T-helper 17 cell (primary cell): ENCODE measurements around the gene C2orf68. TPM values are rescaled to one million over a fixed set of nuclear protein-coding genes. Genes with fewer than 3 reads are reported as not detected.
"Not testable (repeated sequence)": the region's sequence is repeated elsewhere in the genome, so short reads cannot be mapped to it uniquely, and the experiment has no call there.

ENCODE experiments used
- ATAC-seq: fragments of 150-1000 bp; cut with Tn5 transposase; 2 replicates; pipeline ENCODE4 v1.10.0; 2021; ENCODE audit warnings: mild to moderate bottlenecking, moderate library complexity
- DNase-seq, 3 donors: peaks; one replicate each; pipeline versions ENCODE4 v3.0.0 to v3.0.0-alpha.2; 2020 to 2021
- H3K9me3 ChIP-seq: one replicate; pipeline ENCODE4 v1.7.0; 2013; ENCODE audit warnings: low read length, mild to moderate bottlenecking; ENCODE audit not compliant: control insufficient read depth, poor library complexity, severe bottlenecking
- H3K27ac Mint-ChIP-seq: one replicate; pipeline ENCODE4 v1.8.0; 2022; ENCODE audit warnings: mild to moderate bottlenecking, moderate library complexity, mixed read lengths
- H3K27me3 Mint-ChIP-seq: one replicate; pipeline ENCODE4 v1.8.0; 2022; ENCODE audit warnings: mixed read lengths
- H3K36me3 Mint-ChIP-seq: one replicate; pipeline ENCODE4 v1.8.0; 2022; ENCODE audit warnings: low read depth, mixed read lengths
- H3K4me1 Mint-ChIP-seq: one replicate; pipeline ENCODE4 v1.8.0; 2022; ENCODE audit warnings: mild to moderate bottlenecking, mixed read lengths
- H3K4me3 Mint-ChIP-seq: one replicate; pipeline ENCODE4 v1.8.0; 2022; ENCODE audit warnings: mild to moderate bottlenecking, moderate library complexity, mixed read lengths
- total RNA-seq, 4 donors: library from RNA in 2 of 4; stranded (reverse) in 2 of 4; gene quantifications; one replicate each; pipeline ENCODE4 v1.2.3 and lab custom pipeline; 2022 to 2026

Gene C2orf68
- total RNA-seq, 2 donors from 2014 or later: 31.2 to 37.3 TPM

GRCh38 chr2:85579266-85579935 lies 32.5 kb downstream of the C2orf68 start:
- H3K4me3 Mint-ChIP-seq: peak overlapping the region; percentile 94
- no peak for DNase-seq
- H3K4me1 Mint-ChIP-seq: peaks cover 28% of the 10 kb centered on the region

DNA sequence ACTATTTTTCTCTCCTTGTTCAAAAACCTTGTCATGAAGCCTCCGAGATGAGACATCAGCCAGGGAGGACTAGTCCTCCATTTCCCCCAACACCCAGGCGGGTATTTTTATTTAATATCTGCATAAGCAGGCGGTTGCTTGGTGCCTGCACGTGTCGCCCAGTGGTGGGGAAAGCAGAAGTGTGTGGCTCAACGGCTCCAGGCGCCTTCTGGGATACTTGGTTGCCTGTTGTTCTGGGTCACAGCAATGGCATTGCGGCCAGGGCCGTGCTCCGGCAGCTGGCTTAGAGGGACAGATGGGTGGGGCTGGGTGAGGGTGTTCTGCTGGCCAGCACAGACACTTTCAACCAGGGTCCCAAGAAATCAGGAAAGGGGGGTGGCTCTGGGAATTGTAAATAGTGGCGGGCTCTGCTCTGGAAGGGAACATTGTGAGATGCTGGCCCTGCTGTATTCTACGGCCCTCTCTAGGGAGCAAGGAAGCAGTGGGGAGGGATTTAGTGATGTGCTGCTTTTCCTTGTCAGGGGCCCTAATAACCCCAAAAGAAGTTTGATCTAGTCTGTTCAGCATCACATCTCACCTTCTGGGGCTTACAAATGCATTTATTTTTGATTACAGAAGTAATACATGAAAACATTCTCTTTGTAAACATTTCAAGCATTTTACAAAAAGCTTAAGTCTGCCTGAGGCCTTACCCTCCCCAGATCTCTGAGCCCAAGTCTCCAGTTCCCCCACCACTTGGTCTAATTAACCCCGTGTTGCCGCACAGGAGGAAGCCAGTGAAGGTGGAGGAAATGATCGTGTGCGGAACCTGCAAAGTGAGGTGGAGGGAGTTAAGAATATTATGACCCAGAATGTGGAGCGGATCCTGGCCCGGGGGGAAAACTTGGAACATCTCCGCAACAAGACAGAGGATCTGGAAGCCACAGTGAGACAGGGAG lies 33.4 kb downstream of the C2orf68 start:
- no peak for DNase-seq
- ATAC-seq: peak; percentile 61
- no peaks in the 10 kb centered on the region for H3K9me3 ChIP-seq
- Mint-ChIP-seq H3K4me3 (peak overlapping the region; percentile 94), H3K27me3 (no peaks in the 10 kb centered on the region), H3K27ac (peak overlapping the region; percentile 97), H3K4me1 (peaks cover 26% of the 10 kb centered on the region), H3K36me3 (peaks cover 3% of the 10 kb centered on the region)

More at GRCh38 chr2:85579266-85579935, 32.5 kb downstream of the C2orf68 start:
- peak overlapping the region; percentile 97 for H3K27ac Mint-ChIP-seq
- peaks cover 3% of the 10 kb centered on the region for H3K36me3 Mint-ChIP-seq
- H3K27me3 Mint-ChIP-seq: no peaks in the 10 kb centered on the region
- H3K9me3 ChIP-seq: no peaks in the 10 kb centered on the region
- ATAC-seq: no peak

DNA sequence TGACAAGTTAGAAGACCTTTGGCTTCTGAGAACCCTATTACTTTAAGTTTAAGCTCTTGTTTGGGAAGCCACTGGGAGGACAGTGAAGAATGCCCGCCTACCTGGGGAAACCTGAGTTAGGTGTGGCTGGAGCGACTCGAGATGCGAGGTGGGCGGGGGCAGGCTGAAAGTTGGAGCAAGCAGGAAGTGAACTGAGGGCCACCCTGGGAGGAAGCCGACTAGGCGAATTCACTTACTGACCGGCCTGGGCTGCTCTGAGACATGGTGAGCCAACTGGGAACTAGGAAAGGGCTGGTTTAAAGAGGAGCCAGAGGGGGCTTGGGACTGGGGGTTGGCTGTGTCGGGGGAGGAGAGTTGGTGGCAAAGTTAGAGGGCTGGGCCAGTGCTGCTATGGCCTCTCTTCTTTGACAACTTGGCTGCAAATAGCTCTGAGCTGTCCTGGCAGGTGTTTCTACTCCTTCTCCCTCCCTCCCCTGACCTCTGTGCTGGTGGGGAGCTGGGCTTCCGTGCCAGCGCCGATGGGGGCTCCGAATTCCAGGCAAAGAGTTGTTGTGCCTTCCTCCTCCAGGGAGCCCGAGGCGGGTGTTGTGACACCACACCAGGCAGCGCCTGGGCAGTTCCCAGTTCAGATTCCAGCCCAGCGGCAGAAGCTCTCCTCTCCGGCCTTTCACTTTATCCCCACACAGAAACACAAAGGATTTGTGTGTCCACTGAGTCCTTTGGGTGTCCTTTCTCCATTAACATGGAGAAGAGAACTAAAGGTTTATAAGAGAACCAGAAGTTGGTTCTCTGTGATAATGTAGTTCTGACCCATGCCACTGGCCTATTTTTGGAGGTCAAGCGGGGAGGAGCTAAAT lies 34.3 kb downstream of the C2orf68 start, which contains the start of gene VAMP8:
TSS of gene VAMP8 (plus strand) at position 201 of the 857 bp plus-strand sequence. CDS start at position 262, 61 bp downstream.
- Mint-ChIP-seq H3K36me3 (peaks cover 3% of the 10 kb centered on the region), H3K27me3 (no peaks in the 10 kb centered on the region), H3K27ac (peak within 1 kb of the TSS; percentile 97), H3K4me3 (peak within 1 kb of the TSS; percentile 94), H3K4me1 (peaks cover 23% of the 10 kb centered on the region)
- peak; percentile 84 for ATAC-seq
- peak in 2 of 3 donors; percentile 54 to 56 for DNase-seq
- H3K9me3 ChIP-seq: no peaks in the 10 kb centered on the region

GRCh38 chr2:85577063-85577385 lies 34.8 kb downstream of the C2orf68 start:
- Mint-ChIP-seq H3K27ac (peak overlapping the region; percentile 97), H3K4me3 (peak overlapping the region; percentile 94), H3K4me1 (peaks cover 19% of the 10 kb centered on the region), H3K27me3 (no peaks in the 10 kb centered on the region), H3K36me3 (peaks cover 3% of the 10 kb centered on the region)
- no peak for DNase-seq
- H3K9me3 ChIP-seq: no peaks in the 10 kb centered on the region
- no peak for ATAC-seq

DNA sequence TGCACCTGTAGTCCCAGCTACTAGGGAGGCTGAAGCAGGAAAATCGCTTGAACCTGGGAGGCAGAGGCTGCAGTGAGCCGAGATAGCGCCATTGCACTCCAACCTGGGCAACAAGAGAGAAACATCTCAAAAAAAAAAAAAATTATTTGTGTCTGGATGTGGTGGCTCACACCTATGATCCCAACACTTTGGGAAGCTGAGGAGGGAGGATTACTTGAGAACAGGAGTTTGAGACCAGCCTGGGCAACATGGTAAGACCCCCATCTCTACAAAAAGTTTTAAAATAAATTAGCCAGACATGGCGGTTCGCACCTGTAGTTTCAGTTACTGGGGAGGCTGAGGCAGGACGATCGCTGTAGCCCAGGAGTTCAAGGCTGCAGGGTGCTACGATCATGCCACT lies 36.1 kb downstream of the C2orf68 start:
- H3K4me1 Mint-ChIP-seq: peaks cover 19% of the 10 kb centered on the region
- DNase-seq: no peak
- H3K9me3 ChIP-seq: no peaks in the 10 kb centered on the region
- ATAC-seq: no peak
- H3K36me3 Mint-ChIP-seq: peaks cover 3% of the 10 kb centered on the region
- no peak overlapping the region for H3K4me3 Mint-ChIP-seq
- H3K27ac Mint-ChIP-seq: no peak overlapping the region
- peaks cover under 1% of the 10 kb centered on the region for H3K27me3 Mint-ChIP-seq

- no peak overlapping the region for H3K4me3 Mint-ChIP-seq
- peaks cover 4% of the 10 kb centered on the region for H3K36me3 Mint-ChIP-seq
- DNase-seq: no peak
- peaks cover 10% of the 10 kb centered on the region for H3K27me3 Mint-ChIP-seq
- no peak for ATAC-seq
- H3K9me3 ChIP-seq: no peaks in the 10 kb centered on the region
- H3K27ac Mint-ChIP-seq: no peak overlapping the region
- H3K4me1 Mint-ChIP-seq: peaks cover 6% of the 10 kb centered on the region
Observed at GRCh38 chr2:85566265-85566664, 45.6 kb downstream of the C2orf68 start.

DNA sequence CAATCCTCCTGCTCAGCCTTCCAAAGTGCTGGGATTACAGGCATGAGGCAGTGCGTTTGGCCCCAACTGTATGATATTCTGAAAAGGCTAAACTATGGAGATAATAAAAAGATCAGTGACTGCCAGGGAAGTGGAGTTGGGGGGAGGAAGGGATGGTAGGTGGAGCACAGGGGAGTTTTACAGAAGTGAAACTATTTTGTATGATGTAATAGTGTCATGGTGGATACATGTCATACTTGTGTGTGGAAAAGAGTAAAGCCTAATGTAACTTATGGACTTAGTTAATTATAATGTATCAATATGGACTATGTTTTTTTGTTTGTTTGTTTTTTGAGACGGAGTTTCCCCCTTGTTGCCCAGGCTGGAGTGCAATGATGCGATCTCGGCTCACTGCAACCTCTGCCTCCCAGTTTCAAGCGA lies 47.7 kb downstream of the C2orf68 start:
- no peaks in the 10 kb centered on the region for H3K36me3 Mint-ChIP-seq
- H3K27me3 Mint-ChIP-seq: no peaks in the 10 kb centered on the region
- H3K4me1 Mint-ChIP-seq: peaks cover 13% of the 10 kb centered on the region
- no peaks in the 10 kb centered on the region for H3K9me3 ChIP-seq
- no peak for DNase-seq
- no peak overlapping the region for H3K27ac Mint-ChIP-seq
- no peak overlapping the region for H3K4me3 Mint-ChIP-seq
- ATAC-seq: no peak

DNA sequence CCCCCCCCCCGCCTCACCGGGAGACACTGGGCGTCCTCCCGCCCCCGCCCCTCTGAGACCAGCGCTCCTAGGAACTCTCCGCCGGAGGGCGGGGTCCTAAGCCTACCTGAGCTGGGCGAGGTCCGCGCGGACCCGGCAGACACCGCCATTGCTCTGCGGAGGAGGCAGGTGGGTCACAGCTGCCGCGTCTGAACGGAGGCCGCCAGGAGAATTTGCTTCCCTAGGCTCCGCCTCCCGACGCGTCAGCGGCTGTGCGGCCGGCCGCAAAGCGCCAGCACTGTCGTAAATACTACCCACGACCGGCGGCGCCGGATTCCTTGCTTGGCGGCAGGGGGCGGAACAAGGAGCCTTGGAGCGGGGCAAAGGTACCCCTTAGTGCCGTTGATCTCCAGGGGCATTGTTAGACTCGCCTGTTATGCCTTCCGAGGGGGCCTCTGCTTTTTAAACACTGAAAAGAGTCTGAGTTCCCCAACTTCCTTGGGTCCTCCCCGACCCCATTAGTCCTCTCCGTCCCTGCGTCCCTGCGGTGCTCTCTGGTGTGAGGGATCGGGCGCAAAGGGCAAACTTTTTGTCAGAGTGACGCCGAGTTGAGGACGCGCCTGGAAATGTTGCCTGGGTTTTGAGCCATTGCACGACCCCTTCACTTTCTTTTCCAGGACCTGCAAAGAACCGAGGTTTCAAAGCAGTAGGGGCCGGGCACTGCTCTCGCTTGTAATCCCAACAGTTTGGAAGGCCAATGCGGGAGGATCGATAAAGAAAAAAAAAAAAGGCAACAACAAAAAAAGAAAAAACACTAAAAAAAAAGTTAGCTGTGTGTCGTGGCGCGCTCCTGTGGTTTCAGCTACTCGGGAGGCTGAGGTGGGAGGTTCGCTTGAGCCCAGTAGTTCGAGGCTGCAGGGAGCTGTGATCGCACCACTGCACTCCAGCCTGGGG lies 50.3 kb downstream of the C2orf68 start, which contains the start of gene GGCX:
TSS of gene GGCX (minus strand) at position 214 of the 933 bp plus-strand sequence. CDS start at position 149, 65 bp downstream.
- H3K9me3 ChIP-seq: no peaks in the 10 kb centered on the region
- peak within 1 kb of the TSS; percentile 93 for H3K4me3 Mint-ChIP-seq
- H3K4me1 Mint-ChIP-seq: peaks cover 13% of the 10 kb centered on the region
- H3K36me3 Mint-ChIP-seq: peaks cover 2% of the 10 kb centered on the region
- DNase-seq: peak; percentile 80 to 90 (median 90)
- peak; percentile 96 for ATAC-seq
- no peaks in the 10 kb centered on the region for H3K27me3 Mint-ChIP-seq
- peak within 1 kb of the TSS; percentile 94 for H3K27ac Mint-ChIP-seq

- no peak for ATAC-seq
- peaks cover 2% of the 10 kb centered on the region for H3K36me3 Mint-ChIP-seq
- no peaks in the 10 kb centered on the region for H3K9me3 ChIP-seq
- H3K27ac Mint-ChIP-seq: peak overlapping the region; percentile 94
- no peak for DNase-seq
- H3K4me3 Mint-ChIP-seq: peak overlapping the region; percentile 93
- H3K4me1 Mint-ChIP-seq: peaks cover 13% of the 10 kb centered on the region
- H3K27me3 Mint-ChIP-seq: no peaks in the 10 kb centered on the region
Observed at GRCh38 chr2:85560812-85561279, 51.0 kb downstream of the C2orf68 start.

DNA sequence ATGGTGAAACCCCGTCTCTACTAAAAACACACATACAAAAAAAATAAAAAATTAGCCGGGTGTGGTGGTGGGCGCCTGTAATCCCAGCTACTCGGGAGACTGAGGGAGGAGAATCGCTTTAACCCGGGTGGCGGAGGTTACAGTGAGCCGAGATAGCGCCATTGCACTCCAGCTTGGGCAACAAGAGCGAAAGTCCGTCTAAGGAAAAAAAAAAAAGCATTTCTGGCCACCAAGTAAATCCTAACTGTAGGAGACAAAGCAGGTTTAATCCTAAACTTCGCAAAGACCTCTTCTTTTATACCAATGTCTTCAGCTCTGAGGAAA lies 51.5 kb downstream of the C2orf68 start:
- H3K27ac Mint-ChIP-seq: peak overlapping the region; percentile 94
- not testable (repeated sequence) for ATAC-seq

GRCh38 chr2:85558160-85558559 lies 53.7 kb downstream of the C2orf68 start:
- Mint-ChIP-seq H3K4me1 (peaks cover 13% of the 10 kb centered on the region), H3K36me3 (peaks cover 5% of the 10 kb centered on the region), H3K27ac (no peak overlapping the region), H3K27me3 (no peaks in the 10 kb centered on the region), H3K4me3 (no peak overlapping the region)
- no peaks in the 10 kb centered on the region for H3K9me3 ChIP-seq
- no peak for DNase-seq
- ATAC-seq: no peak

More for the DNA sequence above, 51.5 kb downstream of the C2orf68 start:
- H3K9me3 ChIP-seq, H3K36me3 Mint-ChIP-seq, H3K27me3 Mint-ChIP-seq, DNase-seq: not testable (repeated sequence)
- H3K4me3 Mint-ChIP-seq: peak overlapping the region; percentile 93
- H3K4me1 Mint-ChIP-seq: peaks cover 13% of the 10 kb centered on the region

DNA sequence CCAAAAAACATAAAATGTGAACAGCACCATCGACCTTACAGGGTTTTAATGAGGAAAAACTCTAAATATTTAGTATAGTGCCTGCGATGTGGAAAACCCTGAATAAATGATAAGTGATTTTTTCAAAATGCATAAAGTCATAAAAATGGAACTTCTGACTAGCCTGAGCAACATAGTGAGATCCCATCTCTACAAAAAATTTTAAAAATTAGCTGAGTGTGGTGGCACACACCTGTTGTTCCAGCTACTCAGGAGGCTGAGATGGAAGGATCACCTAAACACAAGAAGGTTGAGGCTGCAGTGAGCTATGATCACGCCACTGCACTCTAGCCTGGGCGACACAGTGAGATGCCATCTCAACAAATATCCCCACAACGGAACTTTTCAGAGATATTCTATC lies 54.7 kb downstream of the C2orf68 start:
- Mint-ChIP-seq H3K27me3 (no peaks in the 10 kb centered on the region), H3K36me3 (peaks cover 6% of the 10 kb centered on the region), H3K4me1 (peaks cover 11% of the 10 kb centered on the region), H3K27ac (no peak overlapping the region), H3K4me3 (no peak overlapping the region)
- DNase-seq (no peak), ATAC-seq (no peak)
- no peaks in the 10 kb centered on the region for H3K9me3 ChIP-seq
